ENCODE results near the gene PON2. TPM values are rescaled to one million over a fixed set of nuclear protein-coding genes. Genes with fewer than 3 reads are reported as not detected.

Gene PON2
- total RNA-seq, 1 donor from 2014 or later = 208 TPM

DNA sequence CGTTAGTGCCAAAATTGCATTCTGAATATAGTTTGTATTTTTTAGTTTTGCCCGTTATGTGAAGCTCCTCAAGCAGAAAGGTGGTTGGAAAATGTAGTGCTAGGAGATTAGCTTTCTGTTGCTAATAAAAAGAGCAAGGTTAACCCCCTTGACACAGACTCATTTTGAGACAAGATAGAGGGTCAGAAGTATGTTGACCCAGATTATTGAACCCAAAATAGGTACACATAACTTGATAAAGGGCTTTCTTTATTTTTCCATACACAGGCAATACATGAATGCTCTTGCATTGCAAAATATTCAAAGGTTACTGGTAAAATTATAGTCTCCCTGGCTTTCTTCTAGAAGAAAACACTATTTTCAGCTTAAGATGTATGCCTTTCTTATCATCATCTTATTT lies 10.0 kb upstream of the PON2 start:
- no peak overlapping the region for H3K4me3 ChIP-seq (ENCODE audit: low read depth, low read length)
- DNase-seq (ENCODE audit: low read depth) = no peak
- TF ChIP-seq, protein P1, sequence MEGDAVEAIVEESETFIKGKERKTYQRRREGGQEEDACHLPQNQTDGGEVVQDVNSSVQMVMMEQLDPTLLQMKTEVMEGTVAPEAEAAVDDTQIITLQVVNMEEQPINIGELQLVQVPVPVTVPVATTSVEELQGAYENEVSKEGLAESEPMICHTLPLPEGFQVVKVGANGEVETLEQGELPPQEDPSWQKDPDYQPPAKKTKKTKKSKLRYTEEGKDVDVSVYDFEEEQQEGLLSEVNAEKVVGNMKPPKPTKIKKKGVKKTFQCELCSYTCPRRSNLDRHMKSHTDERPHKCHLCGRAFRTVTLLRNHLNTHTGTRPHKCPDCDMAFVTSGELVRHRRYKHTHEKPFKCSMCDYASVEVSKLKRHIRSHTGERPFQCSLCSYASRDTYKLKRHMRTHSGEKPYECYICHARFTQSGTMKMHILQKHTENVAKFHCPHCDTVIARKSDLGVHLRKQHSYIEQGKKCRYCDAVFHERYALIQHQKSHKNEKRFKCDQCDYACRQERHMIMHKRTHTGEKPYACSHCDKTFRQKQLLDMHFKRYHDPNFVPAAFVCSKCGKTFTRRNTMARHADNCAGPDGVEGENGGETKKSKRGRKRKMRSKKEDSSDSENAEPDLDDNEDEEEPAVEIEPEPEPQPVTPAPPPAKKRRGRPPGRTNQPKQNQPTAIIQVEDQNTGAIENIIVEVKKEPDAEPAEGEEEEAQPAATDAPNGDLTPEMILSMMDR (conservative IDR thresholded peaks at IDR 0.05; ENCODE audit: low read depth, low read length) = no peak

DNA sequence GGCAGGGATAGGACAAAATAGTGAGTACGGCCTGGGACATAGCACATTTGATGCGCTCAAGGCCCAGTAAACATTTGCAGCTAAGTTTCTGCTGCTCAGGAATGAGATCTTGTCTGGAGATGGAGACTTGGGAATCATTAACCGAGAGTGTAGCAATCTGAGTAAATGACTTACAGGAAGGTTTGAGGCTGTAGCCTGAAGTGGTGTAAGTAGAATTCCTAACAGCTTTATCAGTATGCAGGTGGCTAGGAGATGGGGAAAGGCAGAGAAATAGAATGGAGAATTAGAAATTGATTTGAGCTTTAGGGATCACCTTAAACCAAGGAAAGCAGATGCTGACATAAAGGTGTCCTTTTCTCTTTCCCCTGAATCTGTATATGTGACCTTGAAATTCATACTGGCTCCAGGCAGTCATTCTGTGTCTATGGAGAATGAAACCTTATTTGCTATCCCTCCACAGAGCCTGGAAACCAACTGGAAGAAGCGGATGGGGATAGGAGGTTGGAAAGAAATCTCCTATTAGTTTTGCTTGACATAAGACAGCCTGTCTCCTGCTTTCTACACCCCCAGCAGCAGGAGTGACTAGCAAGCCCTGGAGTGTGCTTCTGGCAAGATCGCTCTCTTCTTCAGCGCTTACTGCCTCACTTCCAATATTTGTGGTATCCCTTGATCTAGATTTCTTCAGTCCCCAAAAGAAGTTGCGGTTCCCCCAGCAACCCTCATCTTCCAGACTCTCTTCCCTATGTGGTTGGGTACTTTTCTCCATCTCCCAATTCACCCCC lies 6.4 kb upstream of the PON2 start:
- TF ChIP-seq, protein P1 (conservative IDR thresholded peaks at IDR 0.05; ENCODE audit: low read depth, low read length) = no peak
- peak; percentile 97 for DNase-seq (ENCODE audit: low read depth)
- H3K4me3 ChIP-seq (ENCODE audit: low read depth, low read length) = no peak overlapping the region

DNA sequence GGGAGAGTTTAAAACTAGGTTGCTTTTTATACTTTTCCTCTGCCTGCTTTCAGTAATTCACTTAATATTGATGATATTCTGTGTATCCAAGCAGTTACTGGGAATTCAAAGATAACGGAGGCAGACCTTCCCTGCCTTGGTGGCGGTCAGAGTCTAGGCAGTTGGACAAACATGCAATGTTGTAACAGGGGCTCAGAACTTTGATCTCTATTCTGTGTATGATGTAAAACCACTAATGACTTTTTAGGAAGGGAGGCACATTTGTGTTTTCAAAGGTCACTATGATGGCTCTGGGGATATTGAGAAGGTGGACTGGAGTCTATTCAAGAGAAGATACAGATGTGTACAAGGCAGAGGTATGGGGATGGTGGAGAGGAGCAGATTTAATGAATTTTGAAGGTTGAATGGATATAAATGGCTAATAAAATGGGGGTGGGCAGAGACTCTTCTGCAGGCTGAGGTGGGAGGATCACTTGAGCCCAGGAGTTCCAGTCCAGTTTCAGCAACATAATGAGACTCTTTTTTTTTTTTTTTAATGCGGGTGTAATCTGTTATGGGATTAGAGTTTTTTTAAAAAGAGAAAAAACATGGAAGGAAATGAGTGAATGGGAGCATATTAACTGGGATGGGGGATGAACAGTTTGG lies 5.7 kb upstream of the PON2 start:
- no peak for DNase-seq (ENCODE audit: low read depth)
- TF ChIP-seq, protein P1 (conservative IDR thresholded peaks at IDR 0.05; ENCODE audit: low read depth, low read length) = no peak
- no peak overlapping the region for H3K4me3 ChIP-seq (ENCODE audit: low read depth, low read length)

DNA sequence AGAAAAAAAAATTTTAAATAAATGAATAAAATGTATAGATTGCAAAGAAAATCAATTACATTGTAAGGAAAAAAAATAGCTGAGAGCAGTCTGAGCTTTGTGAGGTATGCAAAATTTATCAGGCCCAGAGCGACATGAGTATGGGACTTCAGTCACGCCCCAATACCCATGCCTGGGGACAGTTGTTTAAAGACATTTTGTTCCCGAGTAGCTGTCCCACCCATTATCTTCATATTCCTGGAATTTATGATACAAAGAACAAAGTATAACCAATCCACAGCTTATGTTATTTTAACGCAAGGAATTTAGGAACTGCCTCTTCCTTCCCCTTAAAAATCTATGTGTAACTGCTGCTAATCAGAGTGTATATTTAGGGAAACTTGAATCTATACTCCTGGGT lies 1.6 kb upstream of the PON2 start:
- TF ChIP-seq, protein P1 (conservative IDR thresholded peaks at IDR 0.05; ENCODE audit: low read depth, low read length) = no peak
- DNase-seq (ENCODE audit: low read depth) = no peak
- H3K4me3 ChIP-seq (ENCODE audit: low read depth, low read length) = no peak overlapping the region

DNA sequence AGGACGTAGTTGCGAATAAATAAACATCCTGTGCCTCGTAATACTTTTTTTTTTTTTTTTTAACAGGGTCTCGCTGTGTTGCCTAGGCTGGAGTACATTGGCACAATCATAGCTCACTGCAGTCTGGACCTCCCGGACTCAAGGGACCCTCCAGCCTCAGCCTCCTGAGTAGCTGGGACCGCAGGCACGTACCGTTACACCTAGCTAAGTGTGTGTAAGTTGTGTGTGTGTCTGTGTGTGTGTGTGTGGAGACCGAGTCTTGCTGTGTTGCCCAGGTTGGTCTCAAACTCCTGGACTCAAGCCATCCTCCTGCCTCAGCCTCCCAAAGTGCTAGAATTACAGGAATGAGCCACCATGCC lies 573 bp upstream of the PON2 start:
- DNase-seq (ENCODE audit: low read depth) = no peak
- peak overlapping the region; percentile 66 for H3K4me3 ChIP-seq (ENCODE audit: low read depth, low read length)
- TF ChIP-seq, protein P1 (conservative IDR thresholded peaks at IDR 0.05; ENCODE audit: low read depth, low read length) = no peak

DNA sequence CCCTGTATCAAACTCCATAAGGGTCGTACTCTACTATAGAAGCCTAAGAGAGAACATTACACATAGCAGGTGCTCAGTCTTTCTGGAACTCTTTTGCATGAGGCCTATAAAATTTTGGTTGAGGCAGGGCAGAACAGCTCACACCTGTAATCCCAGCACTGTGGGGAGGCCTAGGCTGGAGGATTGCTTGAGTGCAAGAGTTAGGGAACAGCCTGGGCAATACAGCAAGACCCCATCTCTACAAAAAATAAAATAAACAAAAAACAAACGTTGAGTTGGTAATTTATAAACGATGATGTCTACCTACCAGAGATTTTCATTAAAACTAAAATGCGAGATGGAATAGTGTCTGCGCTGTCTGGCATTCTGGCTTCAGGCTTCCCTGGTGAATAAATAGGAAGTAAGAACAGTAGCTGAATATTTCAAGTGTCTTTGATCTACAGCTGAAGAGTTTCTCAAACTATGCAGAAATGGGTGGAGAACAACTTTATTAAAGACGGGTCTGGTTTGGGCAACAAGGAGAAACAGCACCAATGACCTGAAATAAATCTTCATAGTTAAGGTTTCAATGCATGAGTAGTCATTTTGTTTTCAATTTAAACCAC lies 774 bp downstream of the PON2 start:
- no peak for DNase-seq (ENCODE audit: low read depth)
- peak overlapping the region; percentile 66 for H3K4me3 ChIP-seq (ENCODE audit: low read depth, low read length)
- TF ChIP-seq, protein P1 (conservative IDR thresholded peaks at IDR 0.05; ENCODE audit: low read depth, low read length) = no peak

Data from epithelial cell of proximal tubule (primary cell).